Caco-2 (cell line): Measurements from ENCODE around the gene METAP2. TPM values are rescaled to one million over a fixed set of nuclear protein-coding genes. Genes with fewer than 3 reads are reported as not detected.

Experiments
- BruUV-seq: library from RNA; stranded (reverse); fragments of 400-500 nt; replicated peaks from 2 replicates; lab custom pipeline; 2021; lab: Mats Ljungman, UMichigan
- CTCF ChIA-PET: fragments of 300-600 bp; sonication (Branson Sonifier 250); formaldehyde crosslinking; loops from one replicate; lab custom pipeline; 2022; ENCODE audit warnings: antibody characterized with exemption; lab: Charles Lee
- POLR2A ChIA-PET: fragments of 300-600 bp; sonication (Branson Sonifier 250); formaldehyde crosslinking; loops from one replicate; lab custom pipeline; 2022; ENCODE audit warnings: antibody characterized with exemption; lab: Charles Lee
- DNase-seq, 2 experiments: peaks; one replicate each; pipeline versions ENCODE4 v3.0.0 to v3.0.0-alpha.2; 2020 to 2022
- H3K27me3 ChIP-seq: replicated peaks from 2 replicates; pipeline ENCODE4 v1.6.0; 2011; ENCODE audit warnings: low read length; ENCODE audit not compliant: control insufficient read depth, insufficient read depth
- H3K36me3 ChIP-seq: 2 replicates; pipeline ENCODE4 v1.5.1; 2011; ENCODE audit warnings: low read length; ENCODE audit not compliant: control insufficient read depth, insufficient read depth
- H3K4me1 ChIP-seq: fragments of 250-450 bp; sonication (Bioruptor Pico); 2 replicates; pipeline ENCODE4 v1.5.1; 2020; ENCODE audit warnings: mild to moderate bottlenecking
- H3K4me3 ChIP-seq: 2 replicates; pipeline ENCODE4 v1.5.1; 2011; ENCODE audit warnings: low read depth, mild to moderate bottlenecking, control low read depth, low read length
- H3K9me3 ChIP-seq: fragments of 250-450 bp; sonication (Bioruptor Pico); 2 replicates; pipeline ENCODE4 v1.5.1; 2020; ENCODE audit warnings: mild to moderate bottlenecking, moderate library complexity
- H3K27ac Mint-ChIP-seq: one replicate; pipeline ENCODE4 v1.8.0; 2022; ENCODE audit warnings: mixed read lengths; ENCODE audit not compliant: unreplicated experiment
- H3K27me3 Mint-ChIP-seq: one replicate; pipeline ENCODE4 v1.8.0; 2022; ENCODE audit warnings: mixed read lengths; ENCODE audit not compliant: insufficient read depth, unreplicated experiment
- H3K36me3 Mint-ChIP-seq: one replicate; pipeline ENCODE4 v1.8.0; 2022; ENCODE audit warnings: mild to moderate bottlenecking, mixed read lengths; ENCODE audit not compliant: insufficient read depth, unreplicated experiment
- H3K4me1 Mint-ChIP-seq: one replicate; pipeline ENCODE4 v1.8.0; 2022; ENCODE audit warnings: low read depth, mixed read lengths; ENCODE audit not compliant: unreplicated experiment
- H3K4me3 Mint-ChIP-seq: one replicate; pipeline ENCODE4 v1.8.0; 2022; ENCODE audit warnings: mild to moderate bottlenecking, moderate library complexity, mixed read lengths; ENCODE audit not compliant: unreplicated experiment
- H3K9me3 Mint-ChIP-seq: one replicate; pipeline ENCODE4 v1.8.0; 2022; ENCODE audit warnings: mixed read lengths; ENCODE audit not compliant: unreplicated experiment
- CTCF ChIP-seq, 2 experiments: fragments of 200-600 bp in 1 of 2; IDR thresholded peaks; 1 replicate in 1 of 2; 2 replicates in 1 of 2; pipeline versions ENCODE4 v1.5.1 to v1.8.0; 2011 to 2022; ENCODE audit warnings: antibody characterized with exemption in 1 of 2, control low read depth in 1 of 2, inconsistent platforms in 1 of 2, low read depth in 1 of 2, low read length in 1 of 2, mild to moderate bottlenecking in 1 of 2, moderate library complexity in 1 of 2; ENCODE audit not compliant: insufficient read depth in 1 of 2, severe bottlenecking in 1 of 2, unreplicated experiment in 1 of 2
- intact Hi-C: fragments of 100-400 bp; cut with micrococcal nuclease; formaldehyde crosslinking; loops from one replicate; pipeline ENCODE4 v1.10.0; 2022; ENCODE audit not compliant: unreplicated experiment
- total RNA-seq: library from RNA; stranded (reverse); gene quantifications from 2 replicates; pipeline ENCODE4 v1.2.3, GENCODE V29; 2022

Gene METAP2
- total RNA-seq, 1 experiment from 2014 or later, result 138 TPM

GRCh38 chr12:95498968-95499367 is 25.0 kb downstream of the METAP2 start:
- CTCF ChIA-PET, result interaction anchor here (0.7 kb wide), 2 partner anchors 175 to 282 kb away, joined by 3 read pairs; partner anchors contain the start of genes FGD6 and VEZT
- Mint-ChIP-seq H3K4me1 (no peaks in the 10 kb centered on the region), H3K9me3 (no peaks in the 10 kb centered on the region), H3K36me3 (peaks cover 82% of the 10 kb centered on the region), H3K4me3 (no peak overlapping the region), H3K27ac (no peak overlapping the region), H3K27me3 (no peaks in the 10 kb centered on the region)
- Histone ChIP-seq H3K4me1 (no peaks in the 10 kb centered on the region), H3K9me3 (no peaks in the 10 kb centered on the region), H3K36me3 (peaks cover 6% of the 10 kb centered on the region), H3K4me3 (no peak overlapping the region), H3K27me3 (no peaks in the 10 kb centered on the region)
- intact Hi-C loops, result no loop called here
- TF ChIP-seq CTCF (IDR thresholded peaks at IDR 0.05; ENCODE audit: insufficient read depth in 1 of 2, low read depth in 1 of 2, low read length in 1 of 2, severe bottlenecking in 1 of 2, unreplicated experiment in 1 of 2), result no peak
- no TSS peak for BruUV-seq
- DNase-seq, result no peak
- POLR2A ChIA-PET, result no interaction called here

- H3K27me3 Mint-ChIP-seq, result no peaks in the 10 kb centered on the region
- no peaks in the 10 kb centered on the region for H3K4me1 Mint-ChIP-seq
- Histone ChIP-seq H3K9me3 (no peaks in the 10 kb centered on the region), H3K4me3 (no peak overlapping the region), H3K36me3 (peaks cover 6% of the 10 kb centered on the region), H3K27me3 (no peaks in the 10 kb centered on the region), H3K4me1 (no peaks in the 10 kb centered on the region)
- ChIA-PET POLR2A (no interaction called here), CTCF (no interaction called here)
- no peak overlapping the region for H3K4me3 Mint-ChIP-seq
- intact Hi-C loops, result no loop called here
- no peaks in the 10 kb centered on the region for H3K9me3 Mint-ChIP-seq
- no peak for TF ChIP-seq CTCF (IDR thresholded peaks at IDR 0.05; ENCODE audit: insufficient read depth in 1 of 2, low read depth in 1 of 2, low read length in 1 of 2, severe bottlenecking in 1 of 2, unreplicated experiment in 1 of 2)
- DNase-seq, result no peak
- H3K36me3 Mint-ChIP-seq, result peaks cover 86% of the 10 kb centered on the region
- H3K27ac Mint-ChIP-seq, result no peak overlapping the region
- BruUV-seq, result no TSS peak
Observed at GRCh38 chr12:95499772-95500171, 25.8 kb downstream of the METAP2 start.

- Mint-ChIP-seq H3K4me3 (no peak overlapping the region), H3K9me3 (no peaks in the 10 kb centered on the region), H3K27ac (no peak overlapping the region), H3K27me3 (no peaks in the 10 kb centered on the region), H3K36me3 (peaks cover 84% of the 10 kb centered on the region), H3K4me1 (no peaks in the 10 kb centered on the region)
- no TSS peak for BruUV-seq
- DNase-seq, result no peak
- H3K27me3 ChIP-seq, result no peaks in the 10 kb centered on the region
- POLR2A ChIA-PET, result no interaction called here
- no peaks in the 10 kb centered on the region for H3K9me3 ChIP-seq
- no peaks in the 10 kb centered on the region for H3K4me1 ChIP-seq
- TF ChIP-seq CTCF (IDR thresholded peaks at IDR 0.05; ENCODE audit: insufficient read depth in 1 of 2, low read depth in 1 of 2, low read length in 1 of 2, severe bottlenecking in 1 of 2, unreplicated experiment in 1 of 2), result no peak
- no peak overlapping the region for H3K4me3 ChIP-seq
- peaks cover 6% of the 10 kb centered on the region for H3K36me3 ChIP-seq
- CTCF ChIA-PET, result no interaction called here
- intact Hi-C loops, result no loop called here
Observed at GRCh38 chr12:95504140-95504539, 30.2 kb downstream of the METAP2 start.
